Measurements from ENCODE around the gene GPR89B.
"Not testable (repeated sequence)": the region's sequence is repeated elsewhere in the genome, so short reads cannot be mapped to it uniquely, and the experiment has no call there.

Gene GPR89B

DNA sequence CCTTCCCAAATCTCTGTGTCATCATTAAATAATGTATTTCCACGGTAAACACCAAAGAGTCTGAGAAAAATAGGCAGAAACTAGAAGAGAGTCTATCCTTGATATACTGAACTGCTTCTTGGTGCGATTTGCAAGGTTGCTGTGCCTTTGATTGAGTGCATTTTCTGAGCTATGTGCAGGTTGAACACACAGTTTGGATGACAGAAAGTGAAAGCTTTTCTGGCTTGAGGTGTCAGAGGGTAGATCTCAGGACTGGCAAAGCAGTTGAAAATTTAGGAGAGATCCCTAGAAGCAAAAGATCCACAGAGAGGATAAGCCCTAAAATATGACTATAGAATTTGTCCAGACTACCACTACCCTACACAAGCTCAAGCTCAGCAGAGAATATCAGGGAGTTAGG lies 31.5 kb downstream of the GPR89B start:
- H3K4me1 Mint-ChIP-seq; ATAC-seq (replicated peaks; ENCODE audit: extremely low read depth, poor library complexity, severe bottlenecking); H3K27ac Mint-ChIP-seq (ENCODE audit: low read depth); H3K36me3 Mint-ChIP-seq (ENCODE audit: insufficient read depth); DNase-seq (ENCODE audit: low spot score in 2 of 2); H3K9me3 Mint-ChIP-seq; H3K4me3 Mint-ChIP-seq; H3K27me3 Mint-ChIP-seq: not testable (repeated sequence)

DNA sequence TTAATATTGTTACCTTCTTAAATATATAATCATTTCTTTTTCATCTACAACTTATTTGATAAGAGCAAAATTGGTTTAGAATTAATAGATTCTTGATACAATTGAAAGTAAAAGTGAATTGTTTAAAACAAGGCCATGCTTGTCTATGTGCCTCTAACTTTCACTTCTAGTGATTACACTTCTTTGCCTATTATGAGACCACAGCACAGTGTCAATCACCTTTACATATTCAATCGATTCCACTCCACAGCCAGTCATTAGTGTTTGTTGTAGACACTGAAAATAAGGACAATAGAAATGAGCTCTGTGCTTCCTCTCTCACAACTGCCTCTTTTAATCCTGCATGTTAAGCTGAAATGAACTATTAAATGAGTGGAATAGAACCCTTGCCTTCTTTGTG lies 36.4 kb downstream of the GPR89B start:
- not testable (repeated sequence) for DNase-seq (ENCODE audit: low spot score in 2 of 2); H3K4me1 Mint-ChIP-seq; H3K36me3 Mint-ChIP-seq (ENCODE audit: insufficient read depth); H3K27me3 Mint-ChIP-seq; H3K27ac Mint-ChIP-seq (ENCODE audit: low read depth); ATAC-seq (replicated peaks; ENCODE audit: extremely low read depth, poor library complexity, severe bottlenecking); H3K4me3 Mint-ChIP-seq; H3K9me3 Mint-ChIP-seq

DNA sequence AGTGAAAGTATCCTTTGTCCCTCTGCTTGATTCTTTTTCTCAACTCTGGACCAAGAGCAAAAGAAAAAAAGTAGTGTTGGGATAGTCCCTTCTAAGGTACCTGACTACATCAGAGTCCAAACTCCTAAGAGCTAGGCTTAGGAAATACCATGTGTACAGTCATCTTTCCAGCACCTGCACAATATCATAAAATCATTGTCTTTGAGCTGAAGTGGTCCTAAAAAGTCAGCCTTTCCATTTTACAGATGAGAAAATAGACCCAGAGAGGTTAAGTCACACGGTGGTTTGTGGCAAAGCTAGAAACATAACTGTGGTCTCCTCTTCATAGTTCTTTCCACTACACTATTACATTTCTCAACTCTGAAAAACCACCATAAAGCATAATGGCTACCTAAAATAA lies 38.4 kb downstream of the GPR89B start:
- ATAC-seq (replicated peaks; ENCODE audit: extremely low read depth, poor library complexity, severe bottlenecking), result peak; percentile 88
- H3K27ac Mint-ChIP-seq (ENCODE audit: low read depth), result not testable (repeated sequence)

DNA sequence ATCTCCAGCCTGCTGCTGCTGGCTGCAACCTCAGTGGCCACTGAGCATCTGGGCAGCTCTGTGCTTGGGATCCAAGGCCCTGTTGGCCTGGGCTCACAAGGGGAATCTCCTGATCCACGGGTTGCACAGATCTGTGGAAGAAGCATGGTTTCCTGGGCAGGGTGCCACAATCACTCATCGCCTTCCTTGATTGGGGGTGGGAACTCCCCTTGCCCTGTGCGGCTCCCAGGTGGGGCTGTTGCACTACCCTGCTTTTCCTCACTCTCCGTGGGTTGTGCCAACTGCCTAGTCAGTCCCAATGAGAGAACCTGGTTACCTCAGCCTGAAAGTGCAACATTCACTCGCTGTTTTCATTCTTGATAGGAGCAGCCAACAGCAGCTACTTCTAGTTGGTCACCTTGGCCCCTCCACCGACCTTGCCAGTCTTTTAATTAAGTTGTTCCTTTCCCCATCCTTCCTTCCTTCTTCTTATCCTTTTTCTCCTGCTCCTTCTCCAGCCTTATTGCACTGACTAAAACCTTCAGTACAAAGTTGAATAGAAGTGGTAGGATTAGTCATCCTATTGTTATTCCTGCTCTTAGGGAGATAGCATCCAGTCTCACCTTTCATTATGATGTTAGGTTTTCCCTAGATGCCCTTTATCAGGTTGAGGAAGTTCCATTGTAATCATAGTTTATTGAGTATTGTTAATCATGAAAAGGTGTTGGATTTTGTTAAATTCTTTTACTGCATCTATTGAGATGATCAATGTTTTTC lies 50.9 kb downstream of the GPR89B start:
- not testable (repeated sequence) for ATAC-seq (replicated peaks; ENCODE audit: extremely low read depth, poor library complexity, severe bottlenecking); H3K36me3 Mint-ChIP-seq (ENCODE audit: insufficient read depth); H3K27ac Mint-ChIP-seq (ENCODE audit: low read depth); H3K9me3 Mint-ChIP-seq; H3K4me1 Mint-ChIP-seq; H3K4me3 Mint-ChIP-seq; H3K27me3 Mint-ChIP-seq; DNase-seq (ENCODE audit: low spot score in 2 of 2)

More for the DNA sequence above, 38.4 kb downstream of the GPR89B start:
- not testable (repeated sequence) for DNase-seq (ENCODE audit: low spot score in 2 of 2); H3K36me3 Mint-ChIP-seq (ENCODE audit: insufficient read depth); H3K27me3 Mint-ChIP-seq; H3K4me1 Mint-ChIP-seq; H3K9me3 Mint-ChIP-seq; H3K4me3 Mint-ChIP-seq

DNA sequence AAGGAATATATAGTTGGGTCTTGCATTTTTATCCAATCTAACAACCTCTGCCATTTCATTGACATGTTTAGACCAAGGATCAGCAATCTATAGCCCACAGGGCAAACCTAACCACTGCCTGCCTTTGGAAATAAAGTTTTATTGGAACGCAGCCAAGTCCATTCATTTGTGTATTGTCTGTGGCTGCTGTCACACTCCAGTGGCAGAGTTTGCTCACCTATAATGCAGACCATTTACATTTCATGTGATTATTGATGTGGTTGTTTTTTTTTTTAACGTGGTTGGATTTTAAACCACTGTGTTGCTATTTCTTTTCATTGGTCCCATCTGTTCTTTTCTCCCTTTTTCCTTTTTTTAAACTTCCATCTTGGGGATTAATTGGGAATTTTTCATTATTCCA lies 57.2 kb downstream of the GPR89B start:
- DNase-seq (ENCODE audit: low spot score in 2 of 2); H3K36me3 Mint-ChIP-seq (ENCODE audit: insufficient read depth); ATAC-seq (replicated peaks; ENCODE audit: extremely low read depth, poor library complexity, severe bottlenecking); H3K9me3 Mint-ChIP-seq; H3K4me1 Mint-ChIP-seq; H3K4me3 Mint-ChIP-seq; H3K27ac Mint-ChIP-seq (ENCODE audit: low read depth); H3K27me3 Mint-ChIP-seq: not testable (repeated sequence)

DNA sequence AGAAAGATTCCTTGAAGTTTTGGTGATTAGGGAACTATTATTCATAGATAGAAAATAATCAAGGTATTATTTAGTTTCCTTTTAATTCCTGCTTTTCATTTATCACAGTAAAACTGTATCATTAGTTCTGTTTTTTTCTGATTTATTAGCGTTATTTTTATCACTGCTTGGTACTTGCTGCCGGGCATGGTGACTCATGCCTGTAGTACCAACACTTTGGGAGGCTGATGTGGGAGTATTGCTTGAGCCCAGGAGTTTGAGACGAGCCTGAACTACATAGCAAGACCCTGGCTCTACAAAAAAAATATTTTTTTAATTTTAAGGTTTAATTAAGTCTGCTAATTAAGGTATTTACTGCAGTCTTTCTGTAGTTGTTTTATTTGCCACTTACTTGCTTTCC lies 59.7 kb downstream of the GPR89B start:
- H3K4me1 Mint-ChIP-seq; ATAC-seq (replicated peaks; ENCODE audit: extremely low read depth, poor library complexity, severe bottlenecking); DNase-seq (ENCODE audit: low spot score in 2 of 2); H3K36me3 Mint-ChIP-seq (ENCODE audit: insufficient read depth); H3K27ac Mint-ChIP-seq (ENCODE audit: low read depth); H3K4me3 Mint-ChIP-seq; H3K27me3 Mint-ChIP-seq; H3K9me3 Mint-ChIP-seq: not testable (repeated sequence)

DNA sequence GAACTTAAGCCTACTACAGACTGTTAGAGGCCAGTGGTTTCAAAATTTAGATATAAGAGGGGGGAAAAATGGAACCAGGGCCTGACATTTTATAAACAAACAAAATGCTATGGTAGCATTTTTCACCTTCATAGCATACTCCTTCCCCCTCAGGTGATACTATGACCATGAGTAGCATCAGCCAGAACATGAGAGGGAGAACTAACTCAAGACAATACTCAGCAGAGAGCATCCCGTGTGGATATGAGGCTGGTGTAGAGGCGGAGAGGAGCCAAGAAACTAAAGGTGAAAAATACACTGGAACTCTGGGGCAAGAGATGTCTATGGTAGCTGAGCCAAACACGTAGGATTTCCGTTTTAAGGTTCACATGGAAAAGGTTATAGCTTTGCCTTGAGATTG lies 64.7 kb downstream of the GPR89B start:
- H3K4me3 Mint-ChIP-seq; H3K4me1 Mint-ChIP-seq; ATAC-seq (replicated peaks; ENCODE audit: extremely low read depth, poor library complexity, severe bottlenecking); H3K27me3 Mint-ChIP-seq; H3K9me3 Mint-ChIP-seq; DNase-seq (ENCODE audit: low spot score in 2 of 2); H3K36me3 Mint-ChIP-seq (ENCODE audit: insufficient read depth); H3K27ac Mint-ChIP-seq (ENCODE audit: low read depth): not testable (repeated sequence)

DNA sequence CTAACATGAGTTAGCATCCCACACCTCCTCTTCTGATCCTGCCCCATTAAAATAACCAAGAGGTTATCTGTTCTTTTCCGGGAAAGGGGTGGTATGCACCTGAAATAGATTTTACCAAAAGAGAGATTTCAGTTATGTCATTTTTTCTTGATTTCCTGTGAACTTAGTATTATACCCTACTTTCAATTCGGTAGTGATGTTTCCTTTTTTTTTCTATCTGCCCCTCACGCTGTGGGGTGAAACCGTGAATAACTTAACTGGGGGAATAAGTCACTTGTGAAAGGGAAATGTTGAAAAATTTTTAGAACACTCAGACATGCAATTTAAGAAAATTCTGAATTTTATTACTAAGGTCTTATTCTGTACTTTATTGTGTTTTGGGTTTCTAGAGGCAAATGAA lies 65.2 kb downstream of the GPR89B start:
- DNase-seq (ENCODE audit: low spot score in 2 of 2); H3K27me3 Mint-ChIP-seq; H3K36me3 Mint-ChIP-seq (ENCODE audit: insufficient read depth); H3K4me3 Mint-ChIP-seq; H3K9me3 Mint-ChIP-seq; H3K4me1 Mint-ChIP-seq; ATAC-seq (replicated peaks; ENCODE audit: extremely low read depth, poor library complexity, severe bottlenecking); H3K27ac Mint-ChIP-seq (ENCODE audit: low read depth): not testable (repeated sequence)

DNA sequence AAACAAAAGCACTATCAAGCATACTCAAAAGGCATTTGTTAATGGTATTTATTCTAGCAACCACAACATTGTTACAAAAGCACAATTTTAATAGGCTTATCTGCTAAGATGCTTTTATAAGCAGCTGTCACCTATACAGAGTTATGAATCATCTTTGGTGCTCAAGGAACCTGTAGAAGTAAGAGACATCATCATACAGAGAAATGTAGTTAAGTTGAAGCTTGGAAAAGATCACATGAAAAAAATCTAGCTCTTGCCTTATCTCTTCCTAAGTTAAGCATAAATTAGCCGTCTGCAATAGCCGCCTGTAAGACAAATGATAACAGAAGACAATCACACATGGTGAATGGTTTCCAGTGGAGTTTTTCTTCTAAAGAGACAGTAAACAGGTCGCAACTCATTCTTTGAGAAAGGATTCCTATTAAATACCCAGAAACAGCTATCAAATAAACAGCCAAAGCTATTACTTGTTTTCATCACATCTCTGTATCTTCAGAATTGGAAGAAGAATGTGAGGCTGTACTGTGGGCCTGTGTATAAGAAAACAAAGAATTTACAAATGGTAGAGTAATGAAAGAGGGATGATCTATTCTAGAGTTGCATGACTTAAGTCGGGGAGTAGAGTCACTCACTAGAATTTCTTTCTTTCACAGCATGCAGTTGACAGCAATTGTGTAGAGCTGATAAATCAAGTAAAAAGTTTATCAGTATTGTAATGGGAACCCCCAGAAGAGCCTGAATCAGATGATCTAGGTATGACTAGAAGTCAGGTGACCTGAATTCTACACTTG lies 65.8 kb downstream of the GPR89B start:
- H3K27me3 Mint-ChIP-seq; H3K36me3 Mint-ChIP-seq (ENCODE audit: insufficient read depth); ATAC-seq (replicated peaks; ENCODE audit: extremely low read depth, poor library complexity, severe bottlenecking); H3K9me3 Mint-ChIP-seq; DNase-seq (ENCODE audit: low spot score in 2 of 2); H3K4me3 Mint-ChIP-seq; H3K4me1 Mint-ChIP-seq; H3K27ac Mint-ChIP-seq (ENCODE audit: low read depth): not testable (repeated sequence)

DNA sequence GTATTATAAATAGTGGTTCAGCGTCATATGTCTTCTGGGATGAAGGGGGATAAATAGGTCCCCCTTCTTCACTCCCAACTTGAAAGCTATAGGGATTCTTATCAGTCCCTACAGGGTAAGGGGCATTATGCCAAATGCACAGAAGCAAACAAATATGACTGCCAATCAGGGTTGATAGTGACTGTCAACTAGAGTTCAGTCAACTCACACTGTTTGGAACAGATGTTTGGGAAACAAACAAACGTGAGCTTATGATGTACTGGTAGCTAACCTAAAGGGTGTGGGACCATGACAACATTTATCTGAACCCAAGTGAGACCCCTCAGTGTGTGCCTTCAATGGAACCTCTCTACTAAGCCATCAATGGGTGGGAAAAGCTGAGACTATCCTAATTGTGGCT lies 67.9 kb downstream of the GPR89B start:
- H3K27ac Mint-ChIP-seq (ENCODE audit: low read depth); H3K4me1 Mint-ChIP-seq; H3K36me3 Mint-ChIP-seq (ENCODE audit: insufficient read depth); H3K27me3 Mint-ChIP-seq; ATAC-seq (replicated peaks; ENCODE audit: extremely low read depth, poor library complexity, severe bottlenecking); DNase-seq (ENCODE audit: low spot score in 2 of 2); H3K9me3 Mint-ChIP-seq; H3K4me3 Mint-ChIP-seq: not testable (repeated sequence)

DNA sequence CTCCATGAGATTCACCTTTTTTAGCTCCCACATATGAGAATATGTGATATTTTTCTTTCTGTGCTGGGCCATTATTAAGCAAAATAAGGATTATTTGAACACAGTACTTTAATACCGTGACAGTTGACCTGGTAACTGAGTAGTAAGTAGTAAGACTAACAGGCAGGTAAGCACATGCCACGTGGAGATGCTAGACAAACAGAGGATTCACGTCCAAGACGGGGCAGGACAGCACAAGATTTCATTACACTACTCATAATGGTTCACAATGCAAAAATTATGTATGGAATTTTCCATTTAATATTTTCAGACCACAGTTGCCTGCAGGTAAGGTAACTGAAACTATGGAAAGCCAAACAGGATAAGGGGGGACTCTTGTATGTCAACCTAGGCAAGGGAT lies 79.5 kb downstream of the GPR89B start:
- not testable (repeated sequence) for H3K9me3 Mint-ChIP-seq; DNase-seq (ENCODE audit: low spot score in 2 of 2); H3K4me3 Mint-ChIP-seq; H3K27ac Mint-ChIP-seq (ENCODE audit: low read depth); ATAC-seq (replicated peaks; ENCODE audit: extremely low read depth, poor library complexity, severe bottlenecking); H3K4me1 Mint-ChIP-seq; H3K27me3 Mint-ChIP-seq; H3K36me3 Mint-ChIP-seq (ENCODE audit: insufficient read depth)

DNA sequence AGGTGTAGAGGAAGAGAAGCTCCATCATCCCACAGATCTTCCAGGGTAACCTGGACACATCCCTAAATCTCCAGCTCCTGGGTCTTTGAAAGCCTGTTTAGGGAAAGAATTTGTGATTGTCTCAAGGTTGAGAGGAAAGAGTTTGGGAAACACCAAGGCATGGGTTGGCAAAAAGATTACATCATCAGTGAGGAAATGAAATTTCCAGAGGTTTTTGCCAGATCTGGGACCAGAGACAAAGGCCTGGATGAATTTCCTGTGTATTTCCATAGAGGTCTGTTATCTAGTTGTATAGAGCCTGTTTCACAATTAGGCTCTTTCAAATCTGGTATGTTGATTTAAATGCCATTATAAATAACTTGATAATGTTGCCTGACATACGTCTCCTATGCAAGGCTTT lies 82.3 kb downstream of the GPR89B start:
- peaks cover 29% of the 10 kb centered on the region for H3K27me3 Mint-ChIP-seq
- no peak for ATAC-seq (replicated peaks; ENCODE audit: extremely low read depth, poor library complexity, severe bottlenecking)
- peaks cover 7% of the 10 kb centered on the region for H3K4me1 Mint-ChIP-seq
- H3K27ac Mint-ChIP-seq (ENCODE audit: low read depth), result no peak overlapping the region
- H3K36me3 Mint-ChIP-seq (ENCODE audit: insufficient read depth), result peaks cover 6% of the 10 kb centered on the region
- H3K4me3 Mint-ChIP-seq, result no peak overlapping the region
- DNase-seq (ENCODE audit: low spot score in 2 of 2), result no peak
- H3K9me3 Mint-ChIP-seq, result no peaks in the 10 kb centered on the region
